Prostate gland (tissue), 2 donors: Measurements from ENCODE around the gene SNX18.

ENCODE experiments used
- CTCF ChIP-seq, 4 experiments: fragments of 200-600 bp in 2 of 4; fragments of 450-650 bp in 2 of 4; sonication (generic) in 2 of 4; IDR thresholded peaks; 1 replicate in 3 of 4; 2 replicates in 1 of 4; pipeline ENCODE4 v1.5.1; 2016 to 2019; ENCODE audit warnings: antibody characterized with exemption in 4 of 4, mild to moderate bottlenecking in 2 of 4, moderate library complexity in 2 of 4
- POLR2A ChIP-seq: fragments of 450-650 bp; IDR thresholded peaks from one replicate; pipeline ENCODE4 v1.6.1; 2016; ENCODE audit warnings: antibody characterized with exemption, mild to moderate bottlenecking

GRCh38 chr5:54545796-54546195 is 28.2 kb downstream of the SNX18 start:
- TF ChIP-seq POLR2A = no peak
- peak in 1 of 4 experiments; percentile 9 for TF ChIP-seq CTCF (IDR thresholded peaks at IDR 0.05)
